H1 (cell line): Measurements from ENCODE around the gene PTPRD. TPM values are rescaled to one million over a fixed set of nuclear protein-coding genes. Genes with fewer than 3 reads are reported as not detected.

Experiments
- CTCF ChIA-PET: fragments of 300-600 bp; sonication (Branson Sonifier 250); formaldehyde crosslinking; loops from one replicate; lab custom pipeline; 2021; ENCODE audit not compliant: partially characterized antibody; lab: Charles Lee
- POLR2A ChIA-PET: fragments of 300-600 bp; sonication (Branson Sonifier 250); formaldehyde crosslinking; loops from one replicate; lab custom pipeline; 2021; ENCODE audit warnings: inconsistent platforms; ENCODE audit not compliant: partially characterized antibody; lab: Charles Lee
- DNase-seq, 2 experiments: peaks; one replicate each; pipeline versions ENCODE4 v3.0.0 to v3.0.0-alpha.2; 2010 to 2022; ENCODE audit warnings: low spot score in 2 of 2, low read depth in 1 of 2, mixed read lengths in 1 of 2
- FAIRE-seq: peaks from 2 replicates; lab custom pipeline; 2011; peaks lifted over from hg19 to GRCh38; lab: Jason Lieb, UNC
- H2AFZ ChIP-seq: 2 replicates; pipeline ENCODE4 v1.8.1; 2012; ENCODE audit warnings: low read length, inconsistent platforms
- H2AK5ac ChIP-seq: 2 replicates; pipeline ENCODE4 v1.6.1; 2013; ENCODE audit warnings: low read depth, low read length
- H2BK120ac ChIP-seq: replicated peaks from 2 replicates; pipeline ENCODE3; 2013; ENCODE audit warnings: low read depth, low read length, inconsistent platforms
- H2BK12ac ChIP-seq: 2 replicates; pipeline ENCODE4 v1.6.1; 2013; ENCODE audit warnings: low read depth, low read length
- H2BK15ac ChIP-seq: 2 replicates; pipeline ENCODE4 v1.6.1; 2013; ENCODE audit warnings: low read length
- H2BK20ac ChIP-seq: 2 replicates; pipeline ENCODE4 v1.6.1; 2013; ENCODE audit warnings: low read length
- H2BK5ac ChIP-seq: 2 replicates; pipeline ENCODE4 v1.6.1; 2013; ENCODE audit warnings: low read depth, low read length
- H3K14ac ChIP-seq: 2 replicates; pipeline ENCODE4 v1.6.1; 2013; ENCODE audit warnings: inconsistent platforms; ENCODE audit not compliant: insufficient read length
- H3K18ac ChIP-seq: 2 replicates; pipeline ENCODE4 v1.6.1; 2013; ENCODE audit warnings: low read length; ENCODE audit errors: extremely low read depth
- H3K23ac ChIP-seq: 2 replicates; pipeline ENCODE4 v1.6.1; 2013; ENCODE audit warnings: inconsistent platforms; ENCODE audit not compliant: insufficient read length
- H3K23me2 ChIP-seq: 2 replicates; pipeline ENCODE4 v1.6.1; 2013; ENCODE audit warnings: low read depth, low read length
- H3K27ac ChIP-seq: 2 replicates; pipeline ENCODE4 v1.6.1; 2011; ENCODE audit warnings: low read depth, low read length, inconsistent platforms
- H3K27me3 ChIP-seq, 4 experiments: replicated peaks in 1 of 4; 1 replicate in 1 of 4; 2 replicates in 3 of 4; pipeline versions ENCODE4 v1.6.1 to v1.8.1; 2011 to 2013; ENCODE audit warnings: low read length in 3 of 4, mild to moderate bottlenecking in 3 of 4, inconsistent platforms in 2 of 4, mixed read lengths in 2 of 4, moderate library complexity in 1 of 4; ENCODE audit not compliant: control insufficient read depth in 3 of 4, insufficient read depth in 3 of 4; ENCODE audit errors: extremely low read depth in 1 of 4
- H3K36me3 ChIP-seq, 4 experiments: 2 replicates each; pipeline versions ENCODE4 v1.6.1 to v1.8.1; 2011 to 2013; ENCODE audit warnings: mild to moderate bottlenecking in 4 of 4, low read length in 3 of 4, moderate library complexity in 2 of 4, control low read depth in 1 of 4, inconsistent platforms in 1 of 4; ENCODE audit not compliant: insufficient read depth in 4 of 4, control insufficient read depth in 2 of 4
- H3K4ac ChIP-seq: replicated peaks from 2 replicates; pipeline ENCODE3; 2013; ENCODE audit warnings: low read length, low read depth, mixed read lengths, inconsistent platforms; ENCODE audit not compliant: insufficient read length
- H3K4me1 ChIP-seq, 4 experiments: replicated peaks in 1 of 4; 1 replicate in 1 of 4; 2 replicates in 3 of 4; pipeline versions ENCODE4 v1.6.1 to v1.8.1; 2011 to 2013; ENCODE audit warnings: low read length in 3 of 4, inconsistent platforms in 2 of 4, mixed read lengths in 1 of 4; ENCODE audit not compliant: insufficient read depth in 4 of 4, control insufficient read depth in 3 of 4
- H3K4me2 ChIP-seq, 2 experiments: 2 replicates each; pipeline versions ENCODE4 v1.6.1 to v1.8.1; 2011 to 2013; ENCODE audit warnings: low read depth in 2 of 2, low read length in 2 of 2, control low read depth in 1 of 2, inconsistent platforms in 1 of 2, mild to moderate bottlenecking in 1 of 2; ENCODE audit not compliant: insufficient read depth in 1 of 2
- H3K4me3 ChIP-seq, 4 experiments: fragments of 200-600, 300-600 bp in 1 of 4; sonication (generic), shearing (Covaris generic), sonication (Bioruptor Twin) in 1 of 4; 2 replicates each; pipeline versions ENCODE4 v1.5.1 to v1.8.1; 2011 to 2016; ENCODE audit warnings: low read length in 4 of 4, low read depth in 3 of 4, control low read depth in 2 of 4, inconsistent platforms in 2 of 4, mild to moderate bottlenecking in 2 of 4, mixed read lengths in 1 of 4, moderate library complexity in 1 of 4; ENCODE audit not compliant: insufficient read depth in 2 of 4; ENCODE audit errors: extremely low read depth in 1 of 4
- H3K56ac ChIP-seq: replicated peaks from 2 replicates; pipeline ENCODE3; 2013; ENCODE audit warnings: low read depth, mild to moderate bottlenecking, mixed read lengths, low read length, inconsistent platforms; ENCODE audit not compliant: insufficient read length
- H3K79me1 ChIP-seq: 2 replicates; pipeline ENCODE4 v1.6.1; 2013; ENCODE audit warnings: low read depth, low read length, control low read depth
- H3K79me2 ChIP-seq, 2 experiments: 2 replicates each; pipeline versions ENCODE4 v1.6.1 to v1.8.1; 2012 to 2013; ENCODE audit warnings: low read length in 2 of 2, mild to moderate bottlenecking in 2 of 2, inconsistent platforms in 1 of 2; ENCODE audit not compliant: insufficient read depth in 2 of 2, control insufficient read depth in 1 of 2
- H3K9ac ChIP-seq, 4 experiments: replicated peaks in 1 of 4; 1 replicate in 1 of 4; 2 replicates in 3 of 4; pipeline versions ENCODE4 v1.6.1 to v1.8.1; 2011 to 2013; ENCODE audit warnings: low read depth in 3 of 4, low read length in 3 of 4, control low read depth in 2 of 4, mild to moderate bottlenecking in 2 of 4, moderate library complexity in 2 of 4, inconsistent platforms in 1 of 4; ENCODE audit errors: extremely low read depth in 1 of 4
- H3K9me3 ChIP-seq, 2 experiments: 2 replicates each; pipeline versions ENCODE4 v1.6.1 to v1.8.1; 2012 to 2013; ENCODE audit warnings: mild to moderate bottlenecking in 2 of 2, moderate library complexity in 2 of 2, control low read depth in 1 of 2, inconsistent platforms in 1 of 2, low read depth in 1 of 2, low read length in 1 of 2, mixed read lengths in 1 of 2; ENCODE audit not compliant: insufficient read depth in 2 of 2
- H4K20me1 ChIP-seq, 2 experiments: replicated peaks in 1 of 2; 2 replicates each; pipeline versions ENCODE3 to v1.8.1; 2011 to 2013; ENCODE audit warnings: inconsistent platforms in 2 of 2, low read length in 2 of 2, mild to moderate bottlenecking in 1 of 2; ENCODE audit not compliant: insufficient read depth in 2 of 2, control insufficient read depth in 1 of 2
- H4K5ac ChIP-seq: 2 replicates; pipeline ENCODE4 v1.6.1; 2013; ENCODE audit warnings: low read length, low read depth, mixed read lengths, inconsistent platforms; ENCODE audit not compliant: insufficient read length
- H4K8ac ChIP-seq: 2 replicates; pipeline ENCODE4 v1.8.0; 2013; ENCODE audit warnings: mild to moderate bottlenecking, moderate library complexity, low read length, inconsistent platforms; ENCODE audit not compliant: insufficient read depth; ENCODE audit errors: extremely low read depth
- H4K91ac ChIP-seq: replicated peaks from 2 replicates; pipeline ENCODE3; 2013; ENCODE audit warnings: low read length, mixed read lengths, inconsistent platforms; ENCODE audit not compliant: insufficient read length
- ATF3 ChIP-seq: IDR thresholded peaks from 2 replicates; pipeline ENCODE4 v1.6.1; 2011; ENCODE audit warnings: low read depth, mild to moderate bottlenecking, low read length; ENCODE audit not compliant: insufficient read depth
- CBX5 ChIP-seq: fragments of 300-800, 300-1000 bp; sonication (generic); IDR thresholded peaks from 2 replicates; pipeline ENCODE4 v1.7.1; 2016; ENCODE audit warnings: antibody characterized with exemption, low read length, low read depth
- ZNF274 ChIP-seq: IDR thresholded peaks from 2 replicates; pipeline ENCODE4 v1.7.0; 2012; ENCODE audit warnings: low read length, borderline replicate concordance; ENCODE audit errors: extremely low read depth
- WGBS, 2 experiments: shearing (Covaris generic) in 1 of 2; methylation state at CpG; one replicate each; pipeline versions ENCODE4 v1.1.6 to v1.1.7; 2013 to 2015; ENCODE audit warnings: low lambda C conversion rate in 2 of 2, mixed read lengths in 2 of 2, inconsistent platforms in 1 of 2, low coverage in 1 of 2, missing lambda C conversion rate in 1 of 2; ENCODE audit not compliant: insufficient replicate concordance in 2 of 2, insufficient coverage in 1 of 2, insufficient read length in 1 of 2; ENCODE audit errors: extremely low coverage in 1 of 2, missing lambda C conversion rate in 1 of 2; 5-methylcytosine and 5-hydroxymethylcytosine counted together
- polyA plus RNA-seq, 7 experiments: library from polyadenylated mRNA; depleted of rRNA in 3 of 7; stranded (reverse) in 5 of 7; unstranded in 2 of 7; fragments of >200 nt in 5 of 7; fragments of 200-250 nt in 2 of 7; gene quantifications; 1 replicate in 5 of 7; 2 replicates in 1 of 7; 4 replicates in 1 of 7; pipeline versions ENCODE4 v1.2.1 to v1.2.3, GENCODE V29; 2011 to 2013; ENCODE audit warnings: missing spikeins in 2 of 7, mixed read lengths in 2 of 7
- total RNA-seq: library from RNA; stranded (reverse); fragmentation: NEBNext Ultra II Directional; extraction: Animal tissue kit (Norgen Biotek cat#: 25700); gene quantifications from 2 replicates; pipeline ENCODE4 v1.2.1, GENCODE V29; 2021

Gene PTPRD
- total and polyA plus RNA-seq, 2 of the 8 experiments (the other 6 are each of a cell fraction or from before 2014, with no cell fraction given) = 17.2 to 77.0 TPM

DNA sequence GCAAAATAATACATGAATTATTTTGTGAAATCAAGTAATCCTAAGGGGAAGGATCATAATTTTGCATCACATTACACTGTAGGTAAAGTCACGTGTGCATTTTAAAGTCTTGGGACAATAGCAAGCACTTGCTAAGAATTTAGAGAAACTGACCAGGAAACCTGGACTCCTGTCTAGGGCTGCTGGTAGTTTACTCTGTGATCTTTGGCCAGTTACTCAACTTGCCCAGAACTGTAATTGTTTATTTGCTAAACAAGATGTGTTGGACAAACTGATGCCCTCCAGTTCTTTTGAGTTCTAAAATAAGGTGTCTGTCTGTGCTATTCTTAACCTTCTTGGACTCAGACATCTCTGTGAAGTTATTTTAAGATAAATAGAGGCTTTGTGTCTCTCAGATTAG is 2218.5 kb downstream of the PTPRD start:
- POLR2A ChIA-PET = no interaction called here
- H4K5ac ChIP-seq = no peak overlapping the region
- no peak overlapping the region for H3K4me3 ChIP-seq
- DNase-seq (no peak), FAIRE-seq (no peak)
- H3K23ac ChIP-seq = no peak overlapping the region
- H4K8ac ChIP-seq = no peak overlapping the region
- TF ChIP-seq CBX5 = no peak
- no peak for TF ChIP-seq ZNF274
- TF ChIP-seq ATF3 = no peak
- H4K91ac ChIP-seq = no peak overlapping the region
- no peaks in the 10 kb centered on the region for H3K9me3 ChIP-seq
- no peak overlapping the region for H2BK15ac ChIP-seq
- no peak overlapping the region for H3K14ac ChIP-seq
- H3K9ac ChIP-seq = no peak overlapping the region
- no peak overlapping the region for H2AK5ac ChIP-seq
- no peak overlapping the region for H3K27ac ChIP-seq
- peaks cover 0 to 6% (median 1%) of the 10 kb centered on the region in 4 experiments; a peak in 4 of 7 replicates for H3K4me1 ChIP-seq
- no peak overlapping the region for H3K4me2 ChIP-seq
- H3K27me3 ChIP-seq = no peaks in the 10 kb centered on the region
- H3K36me3 ChIP-seq = no peaks in the 10 kb centered on the region
- H2BK20ac ChIP-seq = no peak overlapping the region
- H3K4ac ChIP-seq = no peak overlapping the region
- H3K18ac ChIP-seq = no peak overlapping the region
- no peaks in the 10 kb centered on the region for H3K79me2 ChIP-seq
- 90% methylated on average over 1 of the region's 1 CpG; no CpG with 5 or more reads in 1 of the 2 experiments for WGBS, 2 experiments
- H3K23me2 ChIP-seq = no peaks in the 10 kb centered on the region
- no peak overlapping the region for H3K56ac ChIP-seq
- no peak overlapping the region for H2BK120ac ChIP-seq
- H2BK5ac ChIP-seq = no peak overlapping the region
- CTCF ChIA-PET = no interaction called here
- no peaks in the 10 kb centered on the region for H4K20me1 ChIP-seq
- H3K79me1 ChIP-seq = no peaks in the 10 kb centered on the region
- H2BK12ac ChIP-seq = no peak overlapping the region
- no peak overlapping the region for H2AFZ ChIP-seq
